Hippocampal formation (tissue), 2 donors: ENCODE results near the gene LEO1.

Source experiments
- DNase-seq, 2 donors: peaks; one replicate each; lab custom pipeline; 2025; lab: John Stamatoyannopoulos, UW

Gene LEO1

DNA sequence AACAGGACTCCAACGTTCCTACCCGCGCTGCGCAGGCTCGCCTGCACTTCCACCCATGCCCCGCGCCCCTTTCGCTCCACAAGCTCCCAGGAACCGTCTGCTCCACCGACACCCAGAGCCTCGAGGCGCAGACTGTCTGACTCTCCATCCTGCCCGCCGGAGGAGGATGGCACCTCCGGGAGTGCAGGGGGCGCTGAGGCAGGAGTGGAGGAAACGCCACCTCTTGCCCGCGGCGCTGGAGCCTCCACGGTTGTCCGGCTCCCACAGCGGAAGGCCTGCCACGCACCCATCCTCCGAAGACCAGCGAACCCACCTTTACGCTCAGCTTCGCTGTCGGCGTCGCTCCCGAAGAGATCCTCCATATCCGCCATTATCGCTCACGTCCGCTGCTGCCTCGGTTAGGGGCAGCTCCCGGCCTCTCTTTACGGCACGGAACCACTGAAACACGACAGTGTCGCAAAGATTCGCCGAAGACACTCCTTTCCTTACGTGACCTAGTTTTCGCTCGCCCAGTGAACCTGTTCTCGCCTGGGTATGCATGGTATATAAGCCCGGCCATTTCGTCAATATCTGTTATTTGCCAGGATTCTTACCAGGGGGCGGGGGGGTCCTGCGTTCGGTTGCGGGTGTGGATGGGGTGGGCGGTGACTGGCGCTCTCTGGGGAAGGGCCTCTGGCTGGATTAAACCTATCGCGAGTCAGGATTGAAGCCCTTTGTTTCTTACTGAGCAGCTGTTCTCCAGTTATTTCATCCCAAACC is at the start of gene LEO1:
LEO1 (minus strand) TSS at position 404 of the 759 bp plus-strand sequence; CDS start at position 371, 33 bp downstream.
- peak; percentile 88 to 94 for DNase-seq

DNA sequence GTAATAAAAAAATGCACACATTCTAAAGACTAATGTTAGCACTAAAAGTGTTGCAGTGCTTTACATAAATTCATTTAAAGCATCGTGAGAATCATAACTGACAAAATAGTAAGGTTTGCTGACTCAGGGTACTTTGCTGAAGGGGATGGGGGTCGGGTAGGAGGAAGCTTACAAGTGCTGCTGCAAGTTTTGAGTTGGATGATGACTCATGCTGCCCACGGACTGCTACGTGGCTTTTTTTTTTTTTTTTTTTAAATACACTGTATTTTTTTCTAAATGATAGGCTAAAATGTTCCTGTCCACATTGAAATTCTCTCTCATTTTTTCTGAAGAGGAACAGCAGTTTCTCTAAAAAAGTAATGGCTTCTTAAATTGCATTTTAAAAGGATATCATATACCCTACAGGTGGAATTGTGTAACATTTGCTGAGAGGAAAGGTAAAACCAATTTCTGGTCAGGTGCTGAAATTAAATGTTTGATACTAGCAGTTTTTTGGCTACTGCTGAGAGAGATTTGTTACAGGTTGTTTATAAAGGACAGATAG is 49.6 kb upstream of the LEO1 start:
- peak in 1 of 2 donors; percentile 26 for DNase-seq

DNA sequence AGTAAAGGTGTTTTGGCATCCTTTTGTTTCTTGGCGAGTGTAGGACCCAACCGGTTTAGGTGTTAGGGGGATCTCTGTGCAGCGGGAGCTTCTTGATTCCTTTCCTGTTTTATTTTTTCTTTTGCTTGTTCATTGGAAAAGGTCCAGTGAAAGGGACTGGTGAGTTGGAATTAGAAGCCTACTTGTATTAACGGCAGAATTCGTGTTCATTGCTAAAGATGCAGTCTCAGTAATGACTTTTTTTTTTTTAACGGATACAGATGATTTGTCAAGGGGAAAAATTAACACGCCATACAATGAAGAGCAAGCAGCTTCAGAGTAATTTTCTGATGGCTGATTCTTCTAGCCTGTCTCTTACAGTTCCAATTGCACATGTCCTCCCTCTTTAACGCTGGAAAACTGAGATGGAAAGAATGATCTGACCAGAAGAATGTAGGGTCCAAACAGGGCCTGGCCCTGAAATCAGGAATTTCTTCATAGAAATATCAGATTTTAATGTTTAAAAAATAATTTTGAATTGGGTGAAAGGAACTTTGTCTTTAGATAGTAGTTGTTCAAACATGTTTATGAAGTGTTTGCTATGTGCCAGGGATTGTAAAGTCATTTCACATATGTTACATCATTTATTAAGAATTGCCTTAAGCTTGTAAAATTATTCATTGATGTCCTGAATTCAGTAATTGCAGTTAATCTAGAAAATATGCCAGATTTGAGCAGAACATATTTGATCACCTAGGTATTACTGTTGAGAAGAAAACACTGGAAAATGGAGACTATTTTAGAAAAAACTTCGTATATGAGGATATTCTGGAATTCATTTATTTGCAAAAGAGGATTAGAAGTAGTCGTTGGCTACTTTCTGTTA is 48.9 kb upstream of the LEO1 start:
- DNase-seq, result peak in 1 of 2 donors; percentile 67

DNA sequence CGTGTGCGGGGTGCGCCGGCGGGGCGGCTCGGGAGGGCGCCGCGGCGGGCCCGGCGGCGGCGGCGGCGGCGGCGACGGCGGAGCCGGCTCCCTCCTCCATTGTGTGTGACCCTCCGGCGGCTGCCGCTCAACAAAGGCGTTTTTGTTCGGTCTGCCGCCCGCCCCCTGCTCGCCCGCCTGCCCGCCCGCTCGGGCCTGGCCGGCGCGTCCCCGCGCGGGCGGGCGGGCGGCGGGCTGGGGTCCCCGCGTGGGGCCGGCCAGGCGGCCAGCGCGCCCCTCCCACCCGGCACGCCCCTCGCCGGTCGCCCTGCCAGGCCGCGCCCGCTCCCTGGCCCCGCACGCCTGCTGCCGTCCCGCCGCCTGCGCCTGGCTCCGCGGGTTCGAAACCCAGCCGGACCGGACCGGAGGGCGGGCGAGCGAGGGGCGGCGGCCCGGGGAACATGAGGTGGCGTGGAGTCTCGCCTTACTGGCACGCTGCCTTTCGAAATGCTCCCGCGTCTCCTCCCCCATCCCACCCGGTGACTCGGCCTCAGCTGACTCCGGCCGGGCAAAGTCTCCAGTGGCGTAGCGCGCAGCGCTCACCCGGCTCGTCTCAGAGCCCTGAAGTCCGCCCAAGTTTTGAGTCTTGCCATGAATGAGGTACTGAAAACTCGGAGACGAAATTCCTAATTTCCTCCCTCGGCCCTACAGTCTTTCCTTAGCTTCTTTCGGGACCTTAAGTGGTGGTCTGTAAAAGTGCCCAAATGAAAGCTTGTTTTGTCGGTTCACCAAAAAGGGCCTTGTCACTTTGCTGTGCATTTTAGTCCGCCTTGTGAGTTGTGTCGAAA is 48.0 kb upstream of the LEO1 start:
- peak; percentile 84 to 87 for DNase-seq

DNA sequence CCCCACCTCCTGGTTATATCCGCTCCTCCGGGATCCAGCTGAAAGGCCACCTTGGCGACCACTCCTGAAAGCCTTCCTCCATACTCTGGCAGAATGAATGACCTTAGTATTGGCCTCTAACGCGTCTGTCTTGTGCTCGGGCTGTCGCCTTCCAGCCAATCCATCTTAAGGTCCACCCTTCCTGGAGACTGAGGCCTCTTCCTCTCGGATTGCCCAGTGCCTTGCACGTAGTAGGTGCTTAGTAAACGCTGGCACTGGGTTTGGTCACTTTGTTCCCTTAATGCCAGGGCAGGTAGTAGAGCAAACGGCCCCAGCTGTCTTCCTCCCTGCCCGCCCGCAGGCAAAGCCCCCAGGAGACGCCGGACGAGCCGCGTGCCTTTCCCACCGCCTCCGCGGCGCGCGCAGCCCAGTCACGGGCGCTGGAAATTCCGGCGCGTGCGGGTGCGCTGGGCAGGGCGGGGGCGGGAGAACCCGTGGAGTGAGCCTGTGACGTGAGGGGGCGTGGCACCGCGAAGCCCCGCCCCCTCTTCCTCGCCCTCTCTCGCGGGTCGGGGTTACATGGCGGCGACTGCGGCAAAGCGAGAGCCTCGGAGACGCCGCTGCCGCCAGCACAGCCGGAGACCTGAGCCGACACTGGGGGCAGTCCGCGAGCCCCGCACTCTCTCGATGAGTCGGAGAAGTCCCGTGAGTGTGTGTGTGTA is 47.3 kb upstream of the LEO1 start, which contains the start of gene MAPK6:
MAPK6 (plus strand) TSS at position 527 of the 701 bp plus-strand sequence. CDS start 27,242 bp downstream, outside the sequence.
- peak; percentile 86 to 92 for DNase-seq

DNA sequence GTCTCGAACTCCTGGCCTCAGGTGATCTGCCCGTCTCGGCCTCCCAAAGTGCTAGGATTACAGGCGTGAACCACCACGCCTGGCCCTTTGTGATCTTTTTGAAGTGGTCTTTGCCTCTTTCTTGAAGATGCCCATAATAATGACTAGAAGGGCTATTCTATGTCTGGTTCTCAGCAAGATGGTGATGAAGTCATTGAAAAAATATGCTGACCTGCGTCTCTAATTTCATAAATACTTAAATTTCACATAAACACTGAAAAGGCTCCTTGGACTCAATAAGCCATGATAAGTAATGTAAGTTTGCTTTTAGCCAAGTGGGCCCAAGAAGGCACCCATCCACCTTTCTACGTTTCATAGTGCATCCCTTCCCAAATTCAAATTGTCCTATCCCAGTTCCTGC is 46.7 kb upstream of the LEO1 start:
- DNase-seq, result no peak

DNA sequence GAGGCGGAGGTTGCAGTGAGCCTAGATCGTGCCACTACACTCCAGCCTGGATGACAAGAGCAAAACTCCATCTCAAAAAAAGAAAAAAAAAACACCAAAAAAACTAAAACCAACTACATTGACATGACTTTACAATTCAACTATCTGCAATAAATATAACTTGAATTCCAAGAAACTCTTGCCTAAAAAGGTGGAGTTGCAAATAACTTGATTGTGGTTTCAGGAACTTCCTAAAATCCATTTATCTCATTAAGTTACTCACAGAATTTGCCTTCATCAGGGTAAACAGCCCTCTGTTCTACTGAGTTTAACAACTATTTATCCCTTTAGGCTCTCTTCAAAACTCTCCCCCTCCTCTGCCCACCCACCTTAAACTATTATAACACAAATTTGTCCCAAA is 44.7 kb upstream of the LEO1 start:
- no peak for DNase-seq

DNA sequence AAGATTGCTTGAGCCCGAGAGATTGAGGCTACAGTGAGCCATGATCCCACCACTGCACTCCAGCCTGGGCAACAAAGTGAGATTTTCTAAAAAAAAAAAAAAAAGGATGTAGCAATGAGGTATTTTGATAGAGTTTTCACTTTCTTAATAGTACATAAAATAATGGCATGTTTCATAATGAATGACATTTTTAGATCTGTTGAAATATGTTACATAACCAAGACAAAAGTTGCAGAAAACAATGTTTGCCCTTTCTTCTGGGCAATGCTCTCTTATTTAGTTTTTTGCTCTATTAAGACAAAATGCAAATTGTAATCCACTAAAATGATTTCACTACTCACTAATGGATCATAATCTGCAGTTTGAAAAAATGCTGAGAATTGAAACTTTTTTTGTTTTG is 43.0 kb upstream of the LEO1 start:
- no peak for DNase-seq

DNA sequence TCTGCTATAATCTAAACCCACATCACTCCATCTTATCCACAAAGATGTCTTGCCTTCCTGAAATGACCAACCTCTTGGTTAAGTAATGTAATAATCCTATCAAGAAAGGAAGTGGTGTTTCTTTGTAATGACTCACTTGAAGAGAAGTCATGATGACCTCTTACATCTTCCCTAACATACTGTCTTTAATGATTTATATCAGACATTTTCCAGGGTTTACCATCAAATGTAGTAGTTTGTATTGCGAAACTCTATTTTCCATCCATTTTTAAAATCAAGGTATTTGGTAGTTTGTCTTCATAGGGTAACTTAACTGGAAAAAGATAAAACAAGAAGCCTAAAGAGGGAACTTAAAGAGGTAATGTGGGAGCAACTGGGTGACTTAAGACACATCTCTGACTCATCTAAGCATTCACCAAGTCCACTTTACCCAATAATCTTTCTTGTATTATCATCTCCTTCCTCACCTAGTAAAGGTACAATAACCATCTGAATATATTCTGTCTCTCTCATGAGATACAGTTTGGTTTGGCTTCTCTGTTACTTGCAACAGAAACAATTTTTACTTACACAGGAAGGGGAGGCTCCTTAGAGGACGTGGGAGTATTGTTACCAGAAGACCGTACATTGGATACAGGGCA is 41.7 kb upstream of the LEO1 start:
- no peak for DNase-seq

DNA sequence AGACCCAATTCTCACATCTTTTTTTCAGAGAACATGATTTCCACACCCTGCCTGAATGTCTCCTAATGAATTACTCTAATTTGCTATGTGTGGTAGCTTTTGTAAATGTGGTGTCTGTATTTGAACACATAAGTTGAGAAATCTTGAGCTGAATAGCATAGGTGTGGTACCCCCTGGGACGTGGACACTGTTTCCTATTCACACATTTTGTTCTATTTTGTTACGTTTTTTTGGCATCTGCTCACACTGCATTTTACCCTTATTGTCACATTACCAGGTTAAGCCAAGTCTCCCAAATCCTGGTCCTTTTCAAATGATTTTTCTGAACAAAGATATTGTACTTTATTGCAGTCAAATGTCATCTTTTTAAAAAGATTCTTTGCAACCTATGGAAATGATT is 40.6 kb upstream of the LEO1 start:
- DNase-seq, result no peak

DNA sequence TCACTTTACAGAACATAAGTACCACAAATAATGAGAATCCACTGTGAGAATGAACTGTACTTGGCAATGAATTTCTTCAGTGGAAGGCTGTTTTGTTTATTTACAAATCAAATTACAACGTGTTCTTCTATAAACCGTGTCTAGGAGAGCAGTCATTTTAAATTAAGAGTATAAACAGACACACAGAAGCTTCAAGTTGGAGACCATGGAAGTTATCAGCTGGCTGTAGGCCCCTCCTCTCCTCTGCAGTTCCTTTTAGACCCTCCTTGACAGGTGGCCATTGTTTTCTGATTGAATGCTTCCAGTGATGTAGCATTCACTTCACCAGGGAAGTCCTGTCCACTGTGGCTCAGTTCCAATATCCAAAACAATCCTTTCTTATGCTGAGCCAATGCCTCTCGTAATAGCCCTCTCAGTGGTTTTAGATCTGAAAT is 40.1 kb upstream of the LEO1 start:
- peak; percentile 22 to 31 for DNase-seq

DNA sequence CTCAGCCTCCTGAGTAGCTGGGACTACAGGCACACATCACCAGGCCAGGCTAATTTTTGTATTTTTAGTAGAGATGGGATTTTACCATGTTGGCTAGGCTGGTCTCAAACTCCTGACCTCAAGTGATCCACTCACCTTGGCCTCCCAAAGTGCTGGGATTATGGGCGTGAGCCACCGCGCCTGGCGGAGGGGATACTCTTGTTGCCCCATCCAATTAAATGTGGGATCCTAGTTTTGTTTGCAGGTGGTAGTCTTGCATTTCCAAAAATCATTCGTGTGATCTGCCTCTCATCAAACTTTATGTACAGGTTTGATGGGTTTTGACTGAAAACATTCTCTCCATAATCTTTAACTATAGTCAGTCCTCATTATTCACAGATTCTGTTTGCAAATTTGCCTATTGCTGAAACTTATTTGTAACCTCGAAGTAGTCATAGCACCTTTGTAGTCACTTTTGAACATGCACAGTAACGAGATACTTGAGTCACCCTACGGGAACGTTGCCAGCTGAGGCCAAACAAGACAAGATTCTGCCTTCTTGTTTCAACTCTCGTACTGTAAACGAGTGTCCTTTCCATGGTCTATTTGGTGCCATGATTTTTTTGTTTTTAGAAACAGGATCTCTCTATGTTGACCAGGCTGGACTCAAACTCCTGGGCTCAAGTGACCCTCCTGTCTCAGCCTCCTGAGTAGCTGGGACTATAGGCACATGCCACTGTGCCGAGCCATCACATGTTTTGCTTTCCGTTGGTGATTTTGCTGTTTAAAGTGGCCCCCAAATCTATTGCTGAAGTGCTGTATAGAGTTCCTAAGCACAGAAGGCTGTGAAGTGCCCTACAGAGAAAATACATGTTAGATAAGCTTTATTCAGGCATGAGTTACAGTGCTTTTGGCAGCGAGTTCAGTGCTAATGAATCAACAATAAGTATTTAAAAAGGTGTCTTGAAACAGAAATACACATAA is 39.3 kb upstream of the LEO1 start:
- DNase-seq, result no peak

DNA sequence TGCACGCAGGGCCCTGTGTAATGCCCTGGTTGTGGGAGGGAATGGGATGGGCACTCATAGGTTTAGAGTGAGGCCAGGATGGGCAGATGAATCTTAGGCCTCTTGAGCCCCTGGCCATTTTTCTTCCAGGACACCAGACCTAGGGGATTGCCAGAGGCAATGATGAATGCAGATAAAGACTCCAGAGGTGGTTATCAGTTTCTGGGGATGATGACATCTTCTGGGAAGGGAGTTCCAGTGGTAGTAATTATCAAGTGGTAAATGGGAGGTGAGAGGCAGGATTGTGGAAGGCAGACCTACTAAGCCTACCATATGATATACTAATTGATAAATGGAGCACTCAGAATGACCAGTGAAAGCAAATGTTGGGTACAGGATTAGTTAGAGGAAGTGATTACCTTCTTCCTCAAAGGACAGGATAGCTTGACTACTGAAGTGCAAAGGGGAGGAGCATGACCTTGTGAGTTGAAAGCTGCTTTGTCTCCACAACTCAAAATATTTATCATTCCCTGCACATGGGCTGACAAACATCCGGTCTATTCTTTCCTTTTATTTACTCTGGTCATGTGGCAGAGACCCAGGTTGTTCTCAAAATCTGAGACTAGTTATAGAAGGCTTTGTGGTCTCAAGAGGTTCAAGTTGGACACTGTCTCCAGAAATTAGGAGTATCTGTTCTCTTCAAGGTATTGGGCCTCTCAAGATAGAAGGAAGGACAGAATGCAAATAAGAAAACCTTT is 37.3 kb upstream of the LEO1 start:
- no peak for DNase-seq

DNA sequence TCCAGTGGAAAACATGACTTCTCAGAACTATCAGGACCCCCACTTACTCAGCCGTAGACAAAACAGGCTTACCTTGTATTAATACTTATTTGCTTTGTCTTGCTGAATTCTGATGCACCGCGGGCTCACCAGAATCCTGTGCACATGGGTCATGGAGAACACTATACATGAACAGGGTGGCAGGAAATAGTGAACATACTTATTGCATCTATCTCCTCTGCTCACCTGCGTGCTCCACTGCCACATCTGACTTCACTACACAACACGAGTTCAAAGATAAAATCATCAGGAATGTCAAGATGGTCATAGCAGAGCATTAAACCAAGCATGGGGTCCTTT is 36.8 kb upstream of the LEO1 start:
- DNase-seq, result no peak

DNA sequence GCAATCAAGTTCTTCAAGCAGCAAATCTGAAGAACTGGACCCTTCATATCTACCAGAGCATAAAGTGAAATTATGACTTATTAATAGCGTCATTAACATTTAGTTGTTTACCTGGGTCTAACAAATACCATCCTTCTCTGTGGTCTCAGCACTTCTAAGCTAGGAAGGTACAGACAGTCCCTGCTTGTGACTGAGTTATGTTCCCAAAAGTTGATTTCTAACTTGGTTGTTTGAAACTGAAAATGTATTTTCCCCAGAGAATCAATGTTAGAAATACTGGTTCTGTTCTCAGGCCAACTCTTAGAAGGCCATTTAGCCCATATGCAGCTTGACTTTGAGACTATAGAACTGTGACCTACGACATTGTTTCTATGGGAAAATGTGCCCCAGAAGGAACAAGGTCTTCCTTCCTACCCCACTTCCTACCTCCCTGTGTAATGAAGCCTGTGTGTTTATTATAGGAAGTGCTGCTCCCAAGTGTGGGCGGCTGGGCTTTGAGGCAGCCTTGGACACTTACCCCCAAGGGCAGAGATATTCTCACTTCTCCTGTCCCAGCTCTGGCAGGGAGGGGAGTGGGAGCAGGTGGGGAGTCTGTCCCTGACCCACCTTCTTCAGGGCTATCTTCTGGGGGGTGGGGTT is 35.2 kb upstream of the LEO1 start:
- DNase-seq, result no peak

DNA sequence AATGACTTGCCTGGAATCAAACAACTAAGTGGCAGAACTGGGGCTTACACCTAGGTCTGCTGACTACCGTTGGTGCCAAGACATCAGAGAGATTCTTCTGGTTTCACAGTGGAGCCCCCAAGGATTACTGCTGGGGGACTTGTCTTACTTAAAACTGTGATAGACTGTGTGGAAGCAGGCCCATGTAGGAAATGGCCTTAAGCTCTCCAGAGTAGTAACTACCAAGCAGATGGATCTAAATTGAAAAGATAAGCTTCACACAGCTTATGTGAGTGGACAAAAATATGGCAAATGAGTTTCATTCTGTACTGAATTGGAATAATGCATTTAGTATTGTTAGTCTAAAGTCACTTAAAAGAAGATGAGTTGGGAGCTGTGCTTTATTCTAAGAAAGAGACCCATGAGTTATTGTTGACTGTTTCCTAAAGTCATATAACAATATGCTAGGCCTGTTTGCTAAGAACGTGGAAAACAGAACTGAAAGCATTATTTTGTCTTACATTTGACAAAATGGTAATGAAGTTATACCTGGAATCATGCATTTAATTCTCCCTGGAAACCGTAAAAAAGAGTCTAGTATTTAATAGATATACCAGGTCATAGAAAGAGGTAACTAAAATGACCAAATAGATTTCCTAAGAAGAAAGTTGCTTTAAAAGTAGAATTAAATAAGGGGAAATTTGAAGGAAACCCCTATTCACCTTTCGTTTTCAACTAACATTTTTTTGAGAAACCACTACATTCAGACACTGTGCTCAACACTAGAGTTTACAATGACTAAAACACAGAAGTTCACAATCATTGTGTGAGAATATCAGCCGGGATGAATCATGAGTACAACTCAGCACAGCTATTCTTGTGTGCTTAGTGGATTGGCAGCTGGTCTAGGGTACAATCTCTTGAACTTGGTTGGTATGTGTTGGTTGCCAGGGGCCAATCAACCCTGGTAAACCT is 34.4 kb upstream of the LEO1 start:
- DNase-seq, result no peak

DNA sequence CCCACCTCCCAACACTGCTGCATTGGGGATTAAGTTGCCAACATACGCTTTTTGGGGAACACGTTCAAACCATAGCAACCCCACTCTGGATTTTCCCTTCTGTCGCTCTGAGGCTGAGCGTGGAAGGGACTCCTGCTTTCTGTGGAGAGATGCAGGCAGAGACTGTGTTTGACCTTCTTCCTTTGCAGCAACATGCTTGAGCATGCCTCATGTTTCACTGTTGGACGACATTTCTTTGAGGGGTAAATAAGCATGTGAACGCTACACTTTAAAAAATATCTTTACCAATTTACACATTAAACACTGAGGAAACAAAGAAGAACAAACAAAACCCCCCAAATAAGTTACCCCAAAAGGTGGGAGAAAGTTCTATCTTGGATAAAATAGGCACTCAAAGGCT is 33.2 kb upstream of the LEO1 start:
- no peak for DNase-seq
